NCI-H2196 treated with DMSO at 0.1 percent for 48 hours (cell line): ENCODE results near the gene HMOX2.

ENCODE experiments used
- DNase-seq: peaks from one replicate; lab custom pipeline; 2025; ENCODE audit not compliant: unreplicated experiment; lab: John Stamatoyannopoulos, UW

Gene HMOX2

DNA sequence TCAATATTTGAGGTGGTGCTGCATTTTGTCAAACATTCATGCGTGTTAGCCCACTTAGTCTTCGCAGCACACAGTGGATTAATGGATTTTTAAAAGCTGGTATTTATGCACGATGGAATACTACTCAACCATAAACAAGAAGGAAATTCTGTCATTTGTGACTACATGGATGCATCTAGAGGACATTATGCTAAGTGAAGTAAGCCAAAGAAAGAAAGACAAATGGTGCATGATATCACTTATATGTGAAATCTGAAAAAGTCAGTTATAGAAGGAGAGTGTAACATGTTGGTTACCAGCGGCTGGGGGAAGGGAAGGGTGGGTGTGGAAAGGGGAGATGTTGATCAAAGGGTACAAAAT is 23.0 kb downstream of the HMOX2 start:
- DNase-seq: no peak

DNA sequence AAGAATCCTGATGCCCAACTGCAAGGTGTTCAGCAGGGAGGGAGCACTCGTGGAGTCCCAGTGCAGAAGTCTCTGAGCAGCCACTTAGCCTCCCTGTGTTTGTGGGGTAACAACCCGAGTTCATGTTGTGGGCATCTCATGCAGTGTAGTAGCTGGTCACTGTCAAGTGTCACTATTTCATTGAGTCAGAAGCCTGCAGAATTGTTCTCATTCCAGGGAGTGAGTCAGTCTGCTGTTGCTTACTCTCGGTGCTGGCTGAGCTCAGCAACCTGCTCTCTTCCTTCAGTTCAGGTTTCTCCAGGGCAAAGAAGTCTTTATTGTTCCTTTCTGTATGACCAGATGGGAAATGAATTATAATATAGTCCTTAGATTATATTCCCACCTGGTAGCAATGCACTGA is 24.1 kb downstream of the HMOX2 start:
- no peak for DNase-seq

DNA sequence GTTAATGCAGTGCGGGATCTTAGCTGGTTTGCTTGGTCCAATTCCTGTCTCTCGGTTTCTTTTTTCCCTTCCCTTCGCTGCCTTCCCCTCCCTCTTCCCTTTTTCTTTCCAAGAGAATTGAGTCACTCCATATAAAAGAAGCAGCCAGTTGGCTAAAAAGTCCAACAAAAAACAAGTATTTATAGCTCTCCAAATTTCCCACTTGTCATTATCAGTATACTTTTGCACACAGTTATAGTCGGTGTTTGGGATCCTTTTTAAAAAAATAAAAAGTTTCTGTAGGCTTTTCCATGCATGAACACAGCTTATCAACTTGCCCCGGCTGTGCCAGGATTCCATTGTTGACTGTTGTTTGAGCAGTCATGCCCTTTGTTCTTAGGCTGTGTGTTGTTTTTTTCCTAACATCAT is 24.9 kb downstream of the HMOX2 start:
- DNase-seq: no peak

DNA sequence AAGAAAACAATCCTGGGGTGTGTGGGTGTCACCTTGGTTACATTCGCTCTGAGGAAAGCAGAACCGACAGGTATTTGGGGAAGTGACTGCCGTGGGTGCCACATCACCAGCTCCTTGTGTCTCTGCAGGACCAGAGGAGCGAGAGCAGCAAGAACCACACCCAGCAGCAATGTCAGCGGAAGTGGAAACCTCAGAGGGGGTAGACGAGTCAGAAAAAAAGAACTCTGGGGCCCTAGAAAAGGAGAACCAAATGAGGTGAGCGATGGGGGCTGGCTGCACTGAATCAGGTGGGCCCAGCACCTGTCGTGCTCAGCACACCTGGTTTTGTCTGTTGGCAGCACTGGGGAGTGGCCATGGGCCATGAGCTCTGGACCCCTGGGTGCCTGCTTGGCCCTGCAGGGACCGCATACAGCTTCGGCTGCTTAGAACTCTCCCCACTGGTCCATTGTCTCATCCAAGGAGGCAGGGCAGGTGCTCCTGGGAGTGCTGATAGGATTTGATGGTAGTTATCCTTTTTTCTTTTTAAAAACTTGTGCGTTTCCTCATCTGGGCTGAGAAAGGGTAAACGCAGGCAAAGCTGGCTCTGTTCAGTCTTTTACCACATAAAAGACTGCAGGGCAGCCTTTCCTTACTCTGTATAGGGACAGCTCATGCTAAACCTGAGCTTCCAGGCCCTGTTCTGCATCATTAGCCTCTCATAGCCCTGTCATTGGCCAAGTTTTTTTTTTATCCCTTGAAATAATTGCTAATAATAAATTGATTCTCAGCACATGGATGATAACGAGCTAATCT is 29.4 kb downstream of the HMOX2 start:
- no peak for DNase-seq

DNA sequence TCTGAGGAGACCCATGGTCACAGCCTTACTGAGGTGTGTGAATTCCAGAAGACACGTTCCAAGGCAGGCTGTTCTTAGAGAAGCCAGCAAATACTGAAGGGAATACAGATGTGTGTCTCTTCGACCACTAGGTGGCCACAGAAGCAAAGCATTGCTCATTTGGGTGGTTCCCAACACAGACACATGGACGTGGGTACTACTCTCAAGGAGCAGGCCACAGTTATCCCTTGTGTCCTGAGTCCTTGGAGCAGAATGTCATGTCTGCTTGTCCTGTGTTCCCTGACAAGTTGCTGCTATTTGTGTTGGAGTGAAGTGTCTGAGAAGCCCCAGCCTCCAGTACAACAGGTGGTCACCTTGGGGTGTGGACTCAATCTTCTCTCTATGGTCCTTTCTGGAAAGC is 30.3 kb downstream of the HMOX2 start:
- DNase-seq: peak; percentile 49

- no peak for DNase-seq
Measured at GRCh38 chr16:4507588-4508345, 31.6 kb downstream of the HMOX2 start.

GRCh38 chr16:4508806-4509205 is 32.6 kb downstream of the HMOX2 start:
- DNase-seq: no peak

DNA sequence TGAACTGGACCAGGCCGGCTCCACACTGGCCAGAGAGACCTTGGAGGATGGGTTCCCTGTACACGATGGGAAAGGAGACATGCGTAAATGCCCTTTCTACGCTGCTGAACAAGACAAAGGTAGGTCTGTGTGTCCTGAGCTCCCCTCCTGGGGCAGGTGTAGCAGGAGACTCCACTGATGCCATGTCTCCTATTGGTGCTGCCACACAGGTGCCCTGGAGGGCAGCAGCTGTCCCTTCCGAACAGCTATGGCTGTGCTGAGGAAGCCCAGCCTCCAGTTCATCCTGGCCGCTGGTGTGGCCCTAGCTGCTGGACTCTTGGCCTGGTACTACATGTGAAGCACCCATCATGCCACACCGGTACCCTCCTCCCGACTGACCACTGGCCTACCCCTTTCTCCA is 33.2 kb downstream of the HMOX2 start:
- DNase-seq: no peak

GRCh38 chr16:4510131-4510530 is 33.9 kb downstream of the HMOX2 start:
- no peak for DNase-seq

DNA sequence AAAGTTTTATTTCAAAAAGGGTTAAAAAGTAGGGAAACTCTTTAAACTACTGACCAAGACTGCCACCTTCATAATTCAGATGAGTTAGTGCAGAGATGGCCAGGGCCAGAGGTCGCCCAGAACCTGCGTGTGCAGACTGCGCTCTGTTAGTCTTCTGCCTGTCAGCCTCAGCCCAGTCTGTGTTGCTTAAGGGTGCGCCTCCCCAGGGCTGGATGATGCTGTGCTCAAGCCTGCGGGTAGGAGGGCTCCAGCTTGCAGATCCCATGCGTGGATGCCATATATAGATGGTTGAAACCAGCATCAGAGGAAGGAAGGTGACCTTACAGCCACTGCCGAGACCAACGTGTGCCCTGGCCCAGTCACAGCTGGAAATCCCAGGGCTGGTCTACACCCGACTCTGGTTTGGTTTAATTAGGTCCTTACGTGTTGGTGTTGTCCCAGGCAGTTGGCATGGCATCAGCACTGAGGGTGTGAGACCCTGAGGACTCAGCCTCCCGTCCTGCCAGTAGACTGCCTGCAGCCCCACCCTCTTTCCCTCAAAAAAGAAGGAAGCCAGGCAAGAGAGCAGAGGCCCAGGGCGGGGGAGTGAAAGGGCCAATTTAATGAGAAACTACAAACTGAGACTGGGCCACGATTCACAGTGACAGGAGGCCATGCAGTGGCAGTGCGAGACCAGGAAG is 34.7 kb downstream of the HMOX2 start:
- no peak for DNase-seq

DNA sequence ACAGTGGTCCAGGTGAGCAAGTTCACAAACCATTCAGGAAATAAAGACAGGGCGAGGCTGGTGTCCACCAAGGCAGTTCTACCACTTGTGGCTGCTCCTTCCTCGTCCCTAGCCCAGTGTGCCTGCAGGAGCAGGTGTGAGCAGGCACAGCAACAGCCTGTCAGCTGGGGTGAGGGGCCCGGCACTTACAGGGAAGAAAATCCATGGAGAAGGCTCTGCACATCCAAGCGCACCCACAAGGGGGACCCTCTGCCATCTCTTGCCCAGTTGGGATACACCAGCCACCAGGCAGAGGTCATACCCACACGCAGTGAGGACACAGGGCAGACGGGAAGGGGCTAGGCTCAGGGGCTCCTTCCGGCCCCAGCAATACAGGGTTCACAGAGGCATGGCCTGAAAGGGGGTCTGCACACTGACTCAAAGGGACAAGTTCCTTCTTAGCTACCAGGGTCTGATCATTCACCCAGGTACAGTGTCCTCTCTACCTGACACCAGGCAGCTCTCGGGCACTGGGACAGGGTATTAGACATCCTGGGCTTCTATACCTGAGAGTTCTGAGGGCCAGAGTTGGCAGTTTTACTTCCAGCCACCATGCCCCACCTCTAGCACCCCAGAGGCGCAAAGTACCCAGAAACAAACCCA is 35.4 kb downstream of the HMOX2 start:
- peak; percentile 42 for DNase-seq

- no peak for DNase-seq
Measured at GRCh38 chr16:4512473-4512872, 36.3 kb downstream of the HMOX2 start.

DNA sequence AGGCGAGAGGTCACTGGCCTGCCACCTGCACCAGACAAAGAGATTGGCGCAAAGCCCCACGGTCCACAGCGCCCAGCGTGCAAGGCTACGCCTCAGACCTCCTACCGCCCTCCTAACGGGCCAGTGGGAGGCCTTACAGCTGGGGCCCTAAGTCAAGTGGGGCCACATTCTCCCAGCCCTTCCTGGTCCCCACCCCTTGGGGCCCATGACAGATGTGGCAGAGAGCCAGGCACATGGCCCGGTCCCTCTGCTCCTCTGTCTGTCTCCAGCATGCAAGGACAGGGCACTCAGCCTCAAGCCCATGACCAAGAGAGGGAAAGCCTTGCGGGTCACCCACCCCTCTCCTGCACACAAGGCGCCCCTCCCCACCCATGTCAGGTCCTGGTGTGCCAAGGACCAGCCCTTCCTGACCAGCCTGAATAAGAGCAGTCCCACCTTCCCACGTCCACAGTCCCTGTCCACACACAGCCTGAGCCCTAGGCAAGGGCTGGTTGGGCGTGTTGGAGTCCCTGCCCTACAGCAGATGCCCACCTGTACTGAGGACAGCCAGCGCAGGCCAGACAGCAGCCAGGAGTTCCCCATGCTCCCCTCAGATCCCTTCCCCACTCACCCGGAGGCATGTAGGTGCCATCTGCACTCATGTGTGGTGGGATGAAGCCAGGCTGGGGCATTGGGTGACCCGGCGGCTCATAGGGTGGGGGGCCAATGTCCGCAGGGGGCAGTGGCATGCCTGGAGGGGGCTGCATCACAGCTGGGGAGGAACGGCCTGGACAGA is 37.1 kb downstream of the HMOX2 start:
- DNase-seq: no peak

DNA sequence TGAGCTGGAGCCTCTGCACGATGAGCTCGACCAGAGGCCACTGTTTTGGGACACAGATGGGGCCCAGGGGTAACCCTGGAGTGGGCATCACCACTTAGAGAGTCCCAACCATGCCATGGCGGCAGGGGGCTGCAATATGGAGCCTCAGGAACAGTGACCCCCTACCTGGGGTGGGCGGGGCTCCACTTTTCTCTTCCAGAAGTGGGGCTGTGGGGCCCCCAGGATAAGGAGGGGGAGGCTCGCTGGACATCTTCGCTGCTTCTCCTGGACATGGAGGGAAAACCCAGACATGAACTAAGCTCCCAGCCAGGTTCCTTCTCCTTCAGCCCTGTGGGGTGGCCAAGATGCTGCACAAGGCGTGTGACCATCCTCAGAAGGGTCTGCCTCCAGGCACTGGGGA is 37.7 kb downstream of the HMOX2 start:
- DNase-seq: no peak

GRCh38 chr16:4514606-4515005 is 38.4 kb downstream of the HMOX2 start:
- DNase-seq: no peak

GRCh38 chr16:4515611-4516233 is 39.5 kb downstream of the HMOX2 start:
- DNase-seq: no peak

GRCh38 chr16:4517812-4518680 is 41.8 kb downstream of the HMOX2 start:
- DNase-seq: no peak

DNA sequence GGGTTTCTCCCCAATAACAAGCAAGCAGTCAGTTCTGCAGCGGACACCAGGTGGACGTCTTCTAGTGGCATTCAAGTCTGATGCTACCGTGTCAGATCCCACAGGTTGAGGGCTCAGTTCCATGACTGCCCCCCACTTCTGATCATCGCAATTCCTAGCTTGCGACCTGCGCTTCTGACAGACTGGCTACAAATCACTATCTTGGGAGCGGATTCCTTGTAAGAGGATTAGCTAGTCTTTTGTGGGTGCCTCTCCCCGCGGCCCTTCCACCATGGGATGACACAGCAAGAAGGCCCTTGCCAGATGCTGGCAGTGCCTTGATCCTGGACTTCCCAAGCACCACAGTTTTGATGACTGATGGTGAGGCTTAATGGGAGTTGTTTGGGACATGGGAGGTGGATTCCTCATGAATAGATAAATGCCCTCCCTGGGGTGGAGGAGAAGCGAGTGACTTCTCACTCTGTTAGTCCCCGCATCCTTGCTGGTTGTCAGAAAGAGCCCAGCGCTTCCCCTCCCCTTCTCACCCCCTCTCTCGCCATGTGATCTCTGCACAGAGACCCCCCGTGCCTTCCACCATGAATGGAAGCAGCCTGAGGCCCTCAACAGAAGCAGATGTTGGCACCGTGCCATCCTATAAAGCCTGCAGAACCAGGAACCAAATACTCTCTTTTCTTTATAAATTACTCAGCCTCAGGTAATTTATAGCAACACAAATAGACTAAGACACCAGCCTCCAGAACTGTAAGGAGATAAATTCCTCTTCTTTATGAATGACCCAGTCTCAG is 43.3 kb downstream of the HMOX2 start:
- DNase-seq: no peak

DNA sequence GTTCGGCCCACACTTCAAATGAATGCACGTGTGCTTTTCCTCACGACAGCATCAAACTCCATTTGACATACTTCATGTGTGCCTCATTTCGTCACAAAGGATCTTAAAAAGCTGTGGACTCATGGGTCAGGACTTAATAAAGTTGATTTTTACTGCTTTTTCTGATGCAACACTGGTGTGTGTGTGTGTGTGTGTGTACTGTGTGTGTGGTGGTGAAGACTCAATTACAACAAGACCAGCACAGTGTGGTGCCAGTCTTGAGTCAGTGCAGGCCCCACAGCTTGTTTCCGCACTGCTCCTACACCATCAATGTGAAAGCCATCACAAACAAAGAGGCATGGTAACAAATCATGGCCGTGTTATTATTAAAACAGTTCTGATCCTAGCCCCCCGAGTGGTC is 44.7 kb downstream of the HMOX2 start:
- no peak for DNase-seq
